Esophagus squamous epithelium (tissue), 5 donors: ENCODE data around the gene MORC1. TPM values are rescaled to one million over a fixed set of nuclear protein-coding genes. Genes with fewer than 3 reads are reported as not detected.
"Not testable (repeated sequence)": the region's sequence is repeated elsewhere in the genome, so short reads cannot be mapped to it uniquely, and the experiment has no call there.

Experiments
- DNase-seq: peaks from one replicate; lab custom pipeline; 2025; lab: John Stamatoyannopoulos, UW
- H3K27ac ChIP-seq, 4 donors: fragments of 200-600 bp; sonication (generic); one replicate each; pipeline ENCODE4 v1.5.1; 2016 to 2019; ENCODE audit warnings: mild to moderate bottlenecking in 1 of 4
- H3K27me3 ChIP-seq, 4 donors: fragments of 200-600 bp; sonication (generic); 1 replicate in 3 of 4; 2 replicates in 1 of 4; pipeline versions ENCODE4 v1.5.1 to v1.6.0; 2017 to 2021; ENCODE audit warnings: antibody characterized with exemption in 1 of 4
- H3K36me3 ChIP-seq, 3 donors: fragments of 200-600 bp; sonication (generic); one replicate each; pipeline ENCODE4 v1.5.1; 2016 to 2019
- H3K4me1 ChIP-seq, 3 donors: fragments of 200-600 bp; sonication (generic); one replicate each; pipeline ENCODE4 v1.5.1; 2017 to 2019
- H3K4me3 ChIP-seq, 4 donors: fragments of 200-600 bp; sonication (generic); 1 replicate in 3 of 4; 2 replicates in 1 of 4; pipeline ENCODE4 v1.5.1; 2016 to 2019; ENCODE audit warnings: mild to moderate bottlenecking in 2 of 4, moderate library complexity in 1 of 4
- H3K9me3 ChIP-seq, 3 donors: fragments of 200-600 bp; sonication (generic); one replicate each; pipeline ENCODE4 v1.5.1; 2016 to 2019
- POLR2A ChIP-seq, 4 donors: fragments of 450-650 bp; IDR thresholded peaks; one replicate each; pipeline ENCODE4 v1.6.1; 2017; ENCODE audit warnings: antibody characterized with exemption in 4 of 4, mild to moderate bottlenecking in 4 of 4, moderate library complexity in 3 of 4
- WGBS, 2 donors: methylation state at CpG; one replicate each; pipeline ENCODE4 v1.1.5; 2018; 5-methylcytosine and 5-hydroxymethylcytosine counted together
- intact Hi-C: fragments of 100-400 bp; cut with DNase I; formaldehyde crosslinking; loops from one replicate; pipeline ENCODE4 v1.15.0; 2022
- total RNA-seq, 4 donors: library from RNA; depleted of rRNA; stranded (reverse); fragments of >200 nt; gene quantifications; one replicate each; pipeline ENCODE4 v1.1.0, GENCODE V29; 2016
- TF ChIP-seq, protein P1 (sequence below), 6 experiments: fragments of 450-650 bp in 4 of 6; fragments of 200-600 bp in 2 of 6; sonication (generic) in 2 of 6; IDR thresholded peaks; one replicate each; pipeline ENCODE4 v1.5.1; 2016 to 2019; ENCODE audit warnings: antibody characterized with exemption in 6 of 6, mild to moderate bottlenecking in 4 of 6, moderate library complexity in 4 of 6
- donor health status: DM: yes; HTN: yes; CAD: no.

MORC1 gene
- total RNA-seq, 4 donors from 2014 or later: not detected

- no peak overlapping the region for H3K4me3 ChIP-seq
- TF ChIP-seq, protein P1, sequence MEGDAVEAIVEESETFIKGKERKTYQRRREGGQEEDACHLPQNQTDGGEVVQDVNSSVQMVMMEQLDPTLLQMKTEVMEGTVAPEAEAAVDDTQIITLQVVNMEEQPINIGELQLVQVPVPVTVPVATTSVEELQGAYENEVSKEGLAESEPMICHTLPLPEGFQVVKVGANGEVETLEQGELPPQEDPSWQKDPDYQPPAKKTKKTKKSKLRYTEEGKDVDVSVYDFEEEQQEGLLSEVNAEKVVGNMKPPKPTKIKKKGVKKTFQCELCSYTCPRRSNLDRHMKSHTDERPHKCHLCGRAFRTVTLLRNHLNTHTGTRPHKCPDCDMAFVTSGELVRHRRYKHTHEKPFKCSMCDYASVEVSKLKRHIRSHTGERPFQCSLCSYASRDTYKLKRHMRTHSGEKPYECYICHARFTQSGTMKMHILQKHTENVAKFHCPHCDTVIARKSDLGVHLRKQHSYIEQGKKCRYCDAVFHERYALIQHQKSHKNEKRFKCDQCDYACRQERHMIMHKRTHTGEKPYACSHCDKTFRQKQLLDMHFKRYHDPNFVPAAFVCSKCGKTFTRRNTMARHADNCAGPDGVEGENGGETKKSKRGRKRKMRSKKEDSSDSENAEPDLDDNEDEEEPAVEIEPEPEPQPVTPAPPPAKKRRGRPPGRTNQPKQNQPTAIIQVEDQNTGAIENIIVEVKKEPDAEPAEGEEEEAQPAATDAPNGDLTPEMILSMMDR (IDR thresholded peaks at IDR 0.05): no peak
- no peak for TF ChIP-seq POLR2A (IDR thresholded peaks at IDR 0.05)
- no peaks in the 10 kb centered on the region for H3K4me1 ChIP-seq
- no peak for DNase-seq
- WGBS, 2 donors: 11 to 12% methylated on average over 2 of the region's 2 CpGs
- no peaks in the 10 kb centered on the region for H3K36me3 ChIP-seq
- intact Hi-C loops: no loop called here
- H3K27ac ChIP-seq: no peak overlapping the region
- no peaks in the 10 kb centered on the region for H3K27me3 ChIP-seq
- no peaks in the 10 kb centered on the region for H3K9me3 ChIP-seq
These were observed 26.1 kb downstream of the MORC1 start for GRCh38 chr3:109091846-109092245.

GRCh38 chr3:109089265-109089664 is 28.7 kb downstream of the MORC1 start:
- no peak overlapping the region for H3K27ac ChIP-seq
- H3K36me3 ChIP-seq: no peaks in the 10 kb centered on the region
- intact Hi-C loops: no loop called here
- 59 to 64% methylated on average over 1 of the region's 1 CpG for WGBS, 2 donors
- DNase-seq: no peak
- H3K4me3 ChIP-seq: no peak overlapping the region
- H3K27me3 ChIP-seq: no peaks in the 10 kb centered on the region
- no peaks in the 10 kb centered on the region for H3K9me3 ChIP-seq
- H3K4me1 ChIP-seq: no peaks in the 10 kb centered on the region
- TF ChIP-seq, protein P1 (IDR thresholded peaks at IDR 0.05): no peak
- TF ChIP-seq POLR2A (IDR thresholded peaks at IDR 0.05): no peak

DNA sequence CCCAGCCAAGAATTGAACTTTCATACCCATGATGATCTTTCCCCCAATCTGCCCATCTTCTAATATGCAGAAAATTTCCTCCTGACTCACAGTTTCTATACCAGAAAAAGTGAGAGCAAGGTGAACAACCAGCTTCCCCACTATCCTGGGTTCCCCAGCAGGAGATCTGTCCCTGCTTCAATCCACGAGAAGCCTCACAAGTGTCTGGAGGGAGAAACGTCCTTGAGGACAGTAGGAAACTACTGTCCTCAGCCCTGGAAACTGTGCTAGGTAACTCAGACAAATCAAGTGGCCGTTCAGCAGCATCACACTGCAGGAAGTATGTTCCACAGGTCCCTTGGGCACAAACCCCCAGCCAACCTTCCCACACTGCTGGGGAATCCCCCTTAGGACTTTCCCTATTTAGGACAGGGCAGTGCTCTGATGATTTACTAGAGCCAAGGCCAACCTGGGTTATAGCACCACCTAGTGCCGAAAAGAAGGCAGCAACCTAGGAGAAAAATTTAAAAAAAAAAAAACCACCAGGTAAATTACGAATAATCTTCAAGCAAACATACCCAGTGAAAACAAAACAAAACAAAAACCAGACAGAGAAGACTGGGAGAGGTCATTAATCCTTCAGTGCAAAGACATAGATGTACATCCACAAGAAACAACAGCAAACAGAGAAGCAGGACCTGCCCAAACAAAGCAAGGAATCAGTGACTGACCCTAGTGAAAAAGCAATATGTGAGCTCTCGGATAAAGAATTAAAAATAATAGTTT is 36.0 kb downstream of the MORC1 start:
- no peaks in the 10 kb centered on the region for H3K27me3 ChIP-seq
- H3K9me3 ChIP-seq: no peaks in the 10 kb centered on the region
- H3K4me3 ChIP-seq: no peak overlapping the region
- intact Hi-C loops: no loop called here
- no peaks in the 10 kb centered on the region for H3K4me1 ChIP-seq
- H3K27ac ChIP-seq: no peak overlapping the region
- H3K36me3 ChIP-seq: no peaks in the 10 kb centered on the region
- no peak for TF ChIP-seq POLR2A (IDR thresholded peaks at IDR 0.05)
- TF ChIP-seq, protein P1 (IDR thresholded peaks at IDR 0.05): peak in 4 of 6 experiments; percentile 34 to 67 (median 60)
- WGBS, 2 donors: 30 to 47% methylated on average over 4 to 6 of the region's 6 CpGs
- no peak for DNase-seq

DNA sequence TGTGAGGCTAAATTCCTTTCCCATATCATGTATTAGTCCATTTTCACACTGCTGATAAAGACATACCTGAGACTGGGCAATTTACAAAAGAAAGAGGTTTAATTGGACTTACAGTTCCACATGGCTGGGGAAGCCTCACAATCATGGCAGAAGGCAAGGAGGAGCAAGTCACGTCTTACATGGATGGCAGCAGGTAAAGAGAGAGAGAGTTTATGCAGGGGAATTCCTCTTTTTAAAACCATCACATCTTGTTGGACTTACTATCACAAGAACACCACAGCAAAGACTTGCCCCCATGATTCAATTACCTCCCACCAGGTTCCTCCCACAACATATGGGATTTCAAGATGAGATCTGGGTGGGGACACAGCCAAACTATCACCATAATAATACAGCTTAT is 37.8 kb downstream of the MORC1 start:
- H3K36me3 ChIP-seq, DNase-seq, H3K27ac ChIP-seq, H3K4me3 ChIP-seq, intact Hi-C loops, H3K4me1 ChIP-seq, H3K9me3 ChIP-seq, H3K27me3 ChIP-seq: not testable (repeated sequence)
- WGBS, 2 donors: 63 to 82% methylated on average over 1 of the region's 1 CpG

GRCh38 chr3:109073116-109073515 is 44.8 kb downstream of the MORC1 start:
- no peak for DNase-seq
- H3K27me3 ChIP-seq: no peaks in the 10 kb centered on the region
- 29% methylated on average over 1 of the region's 1 CpG; no CpG with 5 or more reads in 1 of the 2 donors for WGBS, 2 donors
- TF ChIP-seq, protein P1 (IDR thresholded peaks at IDR 0.05): no peak
- no peak for TF ChIP-seq POLR2A (IDR thresholded peaks at IDR 0.05)
- H3K27ac ChIP-seq: no peak overlapping the region
- intact Hi-C loops: no loop called here
- H3K36me3 ChIP-seq: no peaks in the 10 kb centered on the region
- no peaks in the 10 kb centered on the region for H3K9me3 ChIP-seq
- no peaks in the 10 kb centered on the region for H3K4me1 ChIP-seq
- no peak overlapping the region for H3K4me3 ChIP-seq
